Neural crest cell (in vitro differentiated cells): Measurements from ENCODE around the gene HLA-DOB. TPM values are rescaled to one million over a fixed set of nuclear protein-coding genes. Genes with fewer than 3 reads are reported as not detected.

Experiments
- DNase-seq: peaks from one replicate; pipeline ENCODE4 v3.0.0; 2021; ENCODE audit warnings: low read depth, mixed read lengths, low spot score
- H3K27ac Mint-ChIP-seq: one replicate; pipeline ENCODE4 v1.8.0; 2021; ENCODE audit warnings: mild to moderate bottlenecking, mixed read lengths; ENCODE audit not compliant: unreplicated experiment
- H3K27me3 Mint-ChIP-seq: 2 replicates; pipeline ENCODE4 v1.8.0; 2021; ENCODE audit warnings: low read depth, mild to moderate bottlenecking, mixed read lengths
- H3K36me3 Mint-ChIP-seq: 2 replicates; pipeline ENCODE4 v1.8.0; 2021; ENCODE audit warnings: low read depth, mild to moderate bottlenecking, mixed read lengths
- H3K4me1 Mint-ChIP-seq: 2 replicates; pipeline ENCODE4 v1.8.0; 2021; ENCODE audit warnings: mixed read lengths
- H3K4me3 Mint-ChIP-seq: one replicate; pipeline ENCODE4 v1.8.0; 2021; ENCODE audit warnings: mild to moderate bottlenecking, mixed read lengths
- H3K9me3 Mint-ChIP-seq: 2 replicates; pipeline ENCODE4 v1.8.0; 2021; ENCODE audit warnings: mixed read lengths
- CTCF ChIP-seq: fragments of 200-600 bp; sonication (generic); conservative IDR thresholded peaks from 2 replicates; pipeline ENCODE4 v1.5.0; 2021; ENCODE audit warnings: antibody characterized with exemption, mild to moderate bottlenecking
- total RNA-seq: library from RNA; stranded (reverse); gene quantifications from 2 replicates; pipeline ENCODE4 v1.2.1, GENCODE V29; 2021

HLA-DOB gene
- total RNA-seq, 1 donor from 2014 or later = 0.28 TPM

DNA sequence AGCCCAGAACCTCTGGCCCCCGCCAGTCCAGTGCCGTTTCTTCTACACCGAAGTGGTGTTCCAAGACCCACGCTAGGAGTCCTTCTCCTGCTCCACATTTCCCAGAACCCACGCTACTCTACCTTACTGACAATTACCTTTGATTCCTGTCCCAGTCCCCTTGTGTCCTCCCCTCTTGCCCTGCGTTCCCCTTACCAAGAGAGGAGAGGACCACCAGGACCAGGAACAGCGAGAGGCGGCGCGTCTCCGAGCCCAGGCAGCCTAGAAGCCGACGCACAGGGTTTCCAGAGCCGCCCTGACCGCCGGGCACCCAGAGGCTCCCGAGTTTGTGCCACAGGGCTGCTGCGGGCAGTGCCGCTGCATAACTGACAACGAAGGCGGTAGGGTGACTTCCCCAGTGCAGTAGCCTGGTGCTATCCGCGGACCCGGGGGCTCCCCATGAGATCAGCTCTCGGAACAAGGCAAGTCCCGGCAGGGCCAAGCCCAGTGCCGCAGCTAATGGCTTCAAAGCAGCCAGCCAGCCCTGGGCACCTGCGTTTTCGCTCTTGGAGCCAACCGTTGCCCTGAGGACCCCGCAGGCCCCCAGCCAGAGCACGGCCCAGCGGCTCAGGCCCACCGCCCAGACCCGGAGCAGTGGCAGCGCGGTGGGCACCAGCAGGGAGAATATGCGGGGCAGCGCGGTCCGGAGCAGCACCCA, 36.2 kb upstream of the HLA-DOB start:
- Mint-ChIP-seq H3K27ac (no peak overlapping the region), H3K4me3 (peak overlapping the region; percentile 28), H3K36me3 (no peaks in the 10 kb centered on the region), H3K9me3 (no peaks in the 10 kb centered on the region), H3K4me1 (peaks cover 18% of the 10 kb centered on the region), H3K27me3 (peaks cover 95% of the 10 kb centered on the region)
- no peak for TF ChIP-seq CTCF
- DNase-seq = no peak

DNA sequence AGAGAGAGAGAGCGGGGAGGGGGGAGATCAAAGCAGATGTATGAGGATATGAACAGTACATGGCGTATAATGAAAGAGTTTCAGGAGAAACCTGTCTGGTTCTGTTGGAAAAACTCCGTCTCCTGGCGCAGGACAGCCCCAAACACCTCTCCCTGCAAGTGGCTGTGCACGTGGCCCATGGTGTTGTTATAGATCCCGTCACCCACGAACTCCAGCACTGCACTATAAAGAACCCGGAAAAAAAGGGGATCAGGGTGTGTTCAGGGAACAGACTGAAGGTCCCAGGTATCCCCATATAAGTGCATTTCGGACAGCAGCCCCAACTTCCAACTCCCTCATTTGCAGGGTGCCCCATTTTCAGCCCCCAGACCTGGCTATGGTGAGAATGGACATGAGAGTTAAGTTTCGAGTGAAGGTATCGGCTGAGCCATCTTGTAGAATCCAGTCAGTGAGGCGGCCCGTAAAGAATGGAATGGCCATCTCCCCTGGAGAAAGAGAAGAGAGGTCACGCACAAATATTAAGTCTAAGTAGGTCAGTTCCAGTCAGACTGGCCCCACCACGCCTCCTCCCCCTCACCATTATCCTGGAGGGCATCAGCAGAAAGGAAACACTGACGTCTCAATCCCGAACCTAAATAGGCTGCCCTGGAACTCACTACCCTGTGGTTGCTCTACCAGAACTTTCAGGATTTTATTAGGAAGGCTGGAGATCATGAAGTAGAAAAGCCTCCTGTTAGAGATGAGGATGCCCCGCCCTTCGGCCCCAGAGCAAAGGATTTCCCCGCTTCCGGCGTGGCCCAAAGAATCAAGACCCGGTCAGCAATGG, 35.4 kb upstream of the HLA-DOB start:
- H3K4me1 Mint-ChIP-seq = peaks cover 18% of the 10 kb centered on the region
- H3K27me3 Mint-ChIP-seq = peaks cover 95% of the 10 kb centered on the region
- no peaks in the 10 kb centered on the region for H3K9me3 Mint-ChIP-seq
- peak overlapping the region; percentile 28 for H3K4me3 Mint-ChIP-seq
- TF ChIP-seq CTCF = no peak
- H3K36me3 Mint-ChIP-seq = no peaks in the 10 kb centered on the region
- no peak overlapping the region for H3K27ac Mint-ChIP-seq
- DNase-seq = no peak

DNA sequence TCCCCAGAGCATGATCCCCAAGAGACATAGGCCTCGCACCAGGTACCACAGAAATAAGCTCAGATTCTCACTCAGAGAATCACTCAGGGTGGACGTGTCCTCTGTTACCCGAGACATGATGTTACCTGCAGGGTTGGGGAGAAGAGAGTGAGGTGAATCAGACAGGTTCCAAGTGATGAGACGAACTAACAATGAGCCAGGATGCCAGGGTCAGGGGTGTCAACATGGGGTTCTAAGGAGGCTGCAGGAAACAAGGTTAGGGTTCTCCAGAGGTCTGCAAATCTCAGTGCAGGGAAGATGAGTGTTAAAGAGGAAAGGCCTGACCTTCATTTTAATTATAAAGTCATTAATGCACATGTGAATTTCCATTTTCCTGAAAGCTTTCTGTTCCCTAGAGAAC, 34.2 kb upstream of the HLA-DOB start:
- DNase-seq = no peak
- Mint-ChIP-seq H3K27me3 (peaks cover 94% of the 10 kb centered on the region), H3K27ac (no peak overlapping the region), H3K4me1 (peaks cover 18% of the 10 kb centered on the region), H3K36me3 (no peaks in the 10 kb centered on the region), H3K4me3 (peak overlapping the region; percentile 26), H3K9me3 (no peaks in the 10 kb centered on the region)
- no peak for TF ChIP-seq CTCF

GRCh38 chr6:32849126-32849525, 32.3 kb upstream of the HLA-DOB start:
- Mint-ChIP-seq H3K4me1 (peaks cover 20% of the 10 kb centered on the region), H3K27ac (no peak overlapping the region), H3K36me3 (no peaks in the 10 kb centered on the region), H3K4me3 (no peak overlapping the region), H3K9me3 (no peaks in the 10 kb centered on the region), H3K27me3 (peaks cover 94% of the 10 kb centered on the region)
- no peak for TF ChIP-seq CTCF
- DNase-seq = no peak

- no peak for DNase-seq
- H3K36me3 Mint-ChIP-seq = peaks cover 3% of the 10 kb centered on the region
- H3K27ac Mint-ChIP-seq = no peak overlapping the region
- H3K4me3 Mint-ChIP-seq = no peak overlapping the region
- peaks cover 97% of the 10 kb centered on the region for H3K27me3 Mint-ChIP-seq
- no peak for TF ChIP-seq CTCF
- no peaks in the 10 kb centered on the region for H3K9me3 Mint-ChIP-seq
- H3K4me1 Mint-ChIP-seq = peaks cover 18% of the 10 kb centered on the region
These were observed 31.0 kb upstream of the HLA-DOB start for GRCh38 chr6:32847795-32848194.
